Spleen (tissue), 7 donors: ENCODE data around the gene FTO.

ENCODE experiments used
- POLR2A ChIP-seq, 3 donors: fragments of 450-650 bp; IDR thresholded peaks; one replicate each; pipeline ENCODE4 v1.5.1; 2017; ENCODE audit warnings: antibody characterized with exemption in 3 of 3, mild to moderate bottlenecking in 1 of 3
- TF ChIP-seq, protein P1 (sequence below), 11 experiments: fragments of 200-600 bp in 7 of 11; fragments of 450-650 bp in 4 of 11; sonication (generic) in 4 of 11; IDR thresholded peaks in 8 of 11; conservative IDR thresholded peaks in 3 of 11; 1 replicate in 7 of 11; 2 replicates in 4 of 11; pipeline versions ENCODE4 v1.4.0 to v1.8.0; 2016 to 2021; ENCODE audit warnings: antibody characterized with exemption in 11 of 11, inconsistent platforms in 4 of 11, mild to moderate bottlenecking in 1 of 11
- donor health status: DM: no; HTN: no; CAD: no; lungs with moderate emphysema.
- donor health status: DM: no; HTN: no; CAD: no.
- donor health status: DM: no; HTN: no; CAD: no.

DNA sequence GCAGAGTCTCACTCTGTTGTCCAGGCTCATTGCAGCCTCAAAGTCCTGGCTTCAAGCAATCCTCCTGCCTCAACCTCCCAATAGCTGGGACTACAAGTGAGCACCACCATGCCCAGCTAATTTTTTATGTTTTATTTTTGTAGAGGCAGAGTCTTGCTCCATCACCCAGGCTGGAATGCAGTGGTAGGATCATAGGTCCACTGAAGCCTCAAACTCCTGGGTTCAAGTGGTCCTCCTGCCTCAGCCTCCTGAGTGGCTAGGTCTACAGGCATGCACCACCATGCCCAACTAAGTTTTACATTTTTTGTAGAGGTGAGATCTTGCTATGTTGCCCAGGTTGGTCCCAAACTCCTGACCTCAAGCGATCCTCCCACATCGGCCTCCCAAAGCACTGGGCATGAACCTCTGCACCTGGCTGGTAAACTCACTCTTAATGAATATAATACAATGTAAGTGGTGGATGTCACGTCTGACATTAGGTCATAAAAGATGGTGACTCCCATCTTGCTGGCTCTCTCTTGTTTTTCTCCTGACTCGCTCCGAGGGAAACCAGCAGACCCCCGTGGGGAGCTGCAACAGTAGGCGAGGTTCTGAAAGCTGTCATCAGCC, 456.4 kb downstream of the FTO start:
- TF ChIP-seq, protein P1, sequence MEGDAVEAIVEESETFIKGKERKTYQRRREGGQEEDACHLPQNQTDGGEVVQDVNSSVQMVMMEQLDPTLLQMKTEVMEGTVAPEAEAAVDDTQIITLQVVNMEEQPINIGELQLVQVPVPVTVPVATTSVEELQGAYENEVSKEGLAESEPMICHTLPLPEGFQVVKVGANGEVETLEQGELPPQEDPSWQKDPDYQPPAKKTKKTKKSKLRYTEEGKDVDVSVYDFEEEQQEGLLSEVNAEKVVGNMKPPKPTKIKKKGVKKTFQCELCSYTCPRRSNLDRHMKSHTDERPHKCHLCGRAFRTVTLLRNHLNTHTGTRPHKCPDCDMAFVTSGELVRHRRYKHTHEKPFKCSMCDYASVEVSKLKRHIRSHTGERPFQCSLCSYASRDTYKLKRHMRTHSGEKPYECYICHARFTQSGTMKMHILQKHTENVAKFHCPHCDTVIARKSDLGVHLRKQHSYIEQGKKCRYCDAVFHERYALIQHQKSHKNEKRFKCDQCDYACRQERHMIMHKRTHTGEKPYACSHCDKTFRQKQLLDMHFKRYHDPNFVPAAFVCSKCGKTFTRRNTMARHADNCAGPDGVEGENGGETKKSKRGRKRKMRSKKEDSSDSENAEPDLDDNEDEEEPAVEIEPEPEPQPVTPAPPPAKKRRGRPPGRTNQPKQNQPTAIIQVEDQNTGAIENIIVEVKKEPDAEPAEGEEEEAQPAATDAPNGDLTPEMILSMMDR (IDR thresholded peaks at IDR 0.05 in 8 of 11, conservative IDR thresholded peaks at IDR 0.05 in 3 of 11) = no peak
- no peak for TF ChIP-seq POLR2A (IDR thresholded peaks at IDR 0.05)
